ENCODE results near the gene MLXIP.
A peak's percentile ranks its signal among the peaks of the same experiment; 100 is the strongest.
"Not testable (repeated sequence)": the region's sequence is repeated elsewhere in the genome, so short reads cannot be mapped to it uniquely, and the experiment has no call there.

MLXIP gene

DNA sequence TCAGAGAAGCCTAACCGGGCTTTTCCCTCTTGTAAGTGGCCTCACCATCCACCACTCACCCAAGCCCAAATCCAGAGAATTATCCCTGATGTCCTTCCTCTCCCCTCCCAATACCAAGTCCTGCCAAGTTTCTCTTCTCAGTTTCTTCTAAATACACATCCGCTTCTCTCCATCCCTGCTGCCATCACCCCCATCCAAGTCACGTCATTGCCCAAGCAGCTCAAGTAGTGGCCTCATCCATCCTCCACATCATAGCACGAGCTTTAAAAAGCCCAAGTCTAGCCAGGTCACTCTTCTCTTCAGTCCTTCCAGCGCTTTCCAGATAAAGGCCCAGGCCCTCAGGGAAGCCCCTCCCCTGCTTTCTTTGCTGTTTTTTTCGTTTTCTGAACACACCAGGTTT lies 70.1 kb downstream of the MLXIP start:
- no peak for DNase-seq (ENCODE audit: low spot score)

DNA sequence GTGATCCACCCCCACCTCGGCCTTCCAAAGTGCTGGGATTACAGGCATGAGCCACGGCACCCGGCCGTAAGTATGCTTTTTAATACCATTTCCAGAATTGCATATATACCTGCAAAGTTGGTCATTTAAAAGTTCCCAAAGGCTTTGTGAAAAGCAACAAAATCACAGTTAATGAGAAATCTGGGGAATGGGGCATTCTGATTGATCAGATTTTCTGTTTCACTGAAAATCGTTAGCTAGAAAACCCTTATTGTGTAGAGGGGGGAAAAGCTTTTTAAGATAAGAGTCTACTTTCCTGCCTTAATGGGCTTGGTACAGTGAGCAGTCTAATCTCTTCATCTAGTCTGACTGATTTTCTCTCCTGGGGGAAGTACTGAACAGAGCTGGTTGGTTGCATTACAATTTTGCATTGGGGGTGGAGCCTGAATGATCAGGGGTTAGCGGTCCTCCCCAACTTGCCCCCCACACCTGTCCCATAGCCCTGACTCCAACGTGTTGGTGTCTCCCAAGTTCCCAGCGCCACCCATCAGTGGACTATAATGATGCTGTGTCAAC lies 71.6 kb downstream of the MLXIP start:
- DNase-seq (ENCODE audit: low spot score) = no peak

DNA sequence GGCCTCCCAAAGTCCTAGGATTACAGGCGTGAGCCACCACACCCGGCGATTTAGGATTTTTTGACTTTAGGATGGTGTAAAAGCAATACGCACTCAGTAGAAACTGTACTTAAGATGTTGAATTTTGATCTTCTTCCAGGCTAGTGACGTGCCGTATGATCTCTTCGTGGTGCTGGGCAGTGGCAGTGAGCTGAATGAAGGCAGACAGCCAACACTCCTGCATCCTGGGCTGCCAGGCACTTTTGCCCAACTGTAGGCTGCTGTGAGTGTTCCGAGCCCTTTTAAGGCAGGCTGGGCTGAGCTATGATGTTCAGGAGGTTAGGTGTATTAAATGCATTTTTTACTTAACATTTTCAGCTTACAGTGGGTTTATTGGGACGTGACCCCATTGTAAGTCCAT lies 74.2 kb downstream of the MLXIP start:
- DNase-seq (ENCODE audit: low spot score) = no peak

DNA sequence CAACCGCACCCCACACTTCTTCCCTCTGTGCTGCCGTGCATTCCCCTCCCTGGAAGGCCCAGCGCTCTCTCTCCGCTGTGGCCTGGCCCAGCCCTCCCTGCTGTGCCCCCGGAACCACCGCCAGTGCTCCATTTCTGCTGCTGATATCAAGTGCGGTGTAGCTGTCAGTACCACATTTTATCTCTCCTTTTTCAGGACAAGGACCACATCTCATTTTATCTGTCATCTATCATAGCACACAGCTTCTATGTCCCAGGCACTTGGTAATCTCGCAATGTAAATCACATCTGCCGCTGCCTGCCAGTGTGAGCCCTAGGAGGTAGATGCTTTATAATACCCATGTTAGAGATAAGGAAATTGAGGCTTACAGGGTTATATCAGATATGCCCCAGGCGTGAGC lies 77.1 kb downstream of the MLXIP start:
- no peak for DNase-seq (ENCODE audit: low spot score)

DNA sequence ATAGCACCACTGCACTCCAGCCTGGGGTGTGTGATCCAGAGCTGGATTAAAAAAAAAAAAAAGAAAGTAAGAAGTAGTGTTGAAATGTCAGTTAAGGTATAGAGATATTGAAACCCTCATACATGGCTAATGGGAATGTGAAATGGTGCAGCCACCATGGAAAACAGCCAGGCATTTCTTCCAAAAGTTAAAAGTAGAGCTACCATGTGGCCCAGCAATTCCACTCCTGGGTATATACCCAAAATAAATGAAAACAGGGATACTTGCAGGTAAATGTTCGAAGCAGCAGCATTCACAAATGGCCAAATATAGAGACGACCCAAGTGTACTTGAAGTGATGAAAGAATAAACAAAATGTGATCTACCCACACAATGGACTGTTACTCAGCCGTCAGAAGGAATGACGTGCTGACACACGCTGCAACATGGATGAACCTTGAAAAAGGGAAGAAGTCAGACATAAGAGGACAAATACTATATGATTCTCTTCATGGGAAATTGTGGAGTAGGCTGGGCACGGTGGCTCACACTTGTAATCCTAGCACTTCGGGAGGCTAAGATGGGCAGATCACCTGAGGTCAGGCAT lies 80.2 kb downstream of the MLXIP start:
- no peak for DNase-seq (ENCODE audit: low spot score)

DNA sequence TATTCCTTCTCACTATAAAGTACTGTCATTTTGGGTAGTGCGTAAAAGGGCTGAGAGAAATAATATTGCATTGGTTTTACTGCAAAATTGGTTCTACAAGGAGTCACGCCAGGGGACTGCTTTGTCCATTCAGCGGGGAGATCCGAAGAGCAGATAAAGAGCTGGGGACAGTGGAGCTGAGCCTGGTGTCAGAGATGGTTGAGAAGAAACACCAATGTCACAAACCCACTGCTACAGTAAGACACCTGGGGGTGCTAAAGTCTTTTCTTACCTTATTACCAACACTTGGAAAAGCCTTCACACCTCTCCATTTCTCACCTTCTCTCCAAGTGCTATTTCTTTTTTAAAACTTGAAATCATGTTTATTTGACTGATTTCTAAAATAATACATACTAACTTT lies 81.3 kb downstream of the MLXIP start:
- peak; percentile 11 for DNase-seq (ENCODE audit: low spot score)

DNA sequence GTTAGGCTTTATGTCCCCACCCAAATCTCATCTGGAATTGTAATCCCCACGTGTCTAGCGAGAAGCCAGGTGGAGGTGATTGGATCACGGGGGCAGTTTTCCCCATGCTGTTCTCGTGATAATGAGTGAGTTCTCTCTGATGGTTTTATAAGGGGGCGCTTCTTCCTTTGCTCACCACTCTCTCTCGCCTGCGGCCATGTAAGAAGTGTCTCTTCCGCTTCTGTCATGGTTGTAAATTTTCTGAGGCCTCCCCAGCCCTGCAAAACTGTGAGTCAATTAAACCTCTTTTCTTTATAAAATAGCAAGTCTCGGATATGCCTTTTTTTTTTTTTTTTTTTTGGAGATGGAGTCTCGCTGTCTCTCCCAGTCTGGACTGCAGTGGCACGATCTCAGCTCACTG lies 82.2 kb downstream of the MLXIP start:
- no peak for DNase-seq (ENCODE audit: low spot score)

DNA sequence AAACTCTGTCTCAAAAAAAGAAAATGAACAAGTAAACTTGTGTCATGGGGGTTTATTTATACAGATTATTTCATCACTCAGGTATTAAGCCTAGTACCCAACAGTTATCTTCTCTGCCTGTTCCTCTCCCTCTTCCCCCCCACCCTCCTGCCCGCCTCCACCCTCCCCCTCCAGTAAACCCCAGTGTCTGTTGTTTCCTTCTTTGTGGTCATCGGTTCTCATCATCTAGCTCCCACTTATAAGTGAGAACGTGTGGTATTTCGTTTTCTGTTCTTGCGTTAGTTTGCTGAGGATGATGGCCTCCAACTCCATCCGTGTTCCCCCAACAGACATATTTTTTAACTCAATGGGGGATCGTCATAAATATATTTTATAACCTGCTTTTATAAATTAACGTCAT lies 83.1 kb downstream of the MLXIP start:
- DNase-seq (ENCODE audit: low spot score) = no peak

DNA sequence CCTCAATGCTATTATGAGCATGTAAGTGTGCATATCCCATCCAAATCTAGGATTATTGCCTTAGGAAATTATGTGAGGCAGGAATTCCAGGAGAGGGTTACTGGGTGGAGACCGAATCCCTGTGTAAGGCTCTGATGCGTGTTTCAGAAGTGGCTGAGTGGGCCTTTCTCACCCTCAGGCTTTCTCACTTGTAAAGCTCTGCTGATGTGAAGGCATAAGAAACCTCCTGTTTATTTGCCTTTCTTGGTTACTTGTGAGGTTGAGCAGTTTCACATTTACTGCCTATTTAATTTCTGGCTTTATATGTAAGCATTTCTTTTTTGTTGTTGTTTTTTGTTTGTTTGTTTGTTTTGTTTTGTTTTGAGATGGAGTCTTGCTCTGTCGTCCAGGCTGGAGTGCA lies 84.4 kb downstream of the MLXIP start:
- no peak for DNase-seq (ENCODE audit: low spot score)

DNA sequence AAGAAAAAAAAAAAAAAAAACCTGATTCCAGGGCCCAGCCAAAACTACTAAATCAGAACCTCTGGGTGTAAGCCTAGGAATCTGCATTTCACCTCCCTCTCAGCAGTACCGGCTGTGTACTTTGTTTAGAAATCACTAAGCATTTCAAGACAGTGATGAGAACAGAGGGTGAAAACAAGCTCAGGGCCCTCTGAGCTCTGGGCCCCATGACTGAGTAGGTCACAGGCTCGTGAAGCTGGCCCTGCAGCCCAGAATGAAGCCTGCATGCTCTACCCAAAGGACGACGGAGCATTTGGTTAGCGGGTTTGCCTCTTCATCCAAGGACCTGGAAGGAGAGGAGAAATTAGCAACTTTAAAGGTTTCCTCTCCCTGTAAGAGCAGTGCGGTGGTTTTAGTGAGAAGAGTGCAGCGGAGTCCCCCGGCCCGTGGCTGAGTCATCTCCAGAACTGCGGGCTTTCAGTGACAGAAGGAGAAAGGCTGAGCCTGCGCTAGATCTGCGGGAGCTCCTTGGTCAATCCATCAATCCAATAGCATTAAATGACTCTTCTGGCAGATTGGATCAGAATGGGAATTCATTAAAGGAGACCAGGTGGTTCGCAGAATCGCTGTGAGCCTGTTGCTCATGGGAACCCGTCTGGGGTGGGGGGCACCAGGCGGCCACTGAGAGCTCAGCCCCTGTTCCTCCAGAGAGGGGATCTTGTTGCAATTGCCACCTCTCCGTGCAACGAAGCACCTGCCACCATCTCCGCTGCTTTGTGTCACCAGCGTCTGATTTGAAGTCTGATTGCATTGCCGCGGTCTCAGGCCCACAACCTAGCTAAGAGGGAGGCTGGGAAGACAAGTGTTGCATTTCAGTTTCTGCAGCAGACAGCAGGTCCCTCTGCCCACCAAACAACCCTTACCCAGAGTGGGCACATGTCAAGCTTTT lies 88.1 kb downstream of the MLXIP start:
- no peak for DNase-seq (ENCODE audit: low spot score)

DNA sequence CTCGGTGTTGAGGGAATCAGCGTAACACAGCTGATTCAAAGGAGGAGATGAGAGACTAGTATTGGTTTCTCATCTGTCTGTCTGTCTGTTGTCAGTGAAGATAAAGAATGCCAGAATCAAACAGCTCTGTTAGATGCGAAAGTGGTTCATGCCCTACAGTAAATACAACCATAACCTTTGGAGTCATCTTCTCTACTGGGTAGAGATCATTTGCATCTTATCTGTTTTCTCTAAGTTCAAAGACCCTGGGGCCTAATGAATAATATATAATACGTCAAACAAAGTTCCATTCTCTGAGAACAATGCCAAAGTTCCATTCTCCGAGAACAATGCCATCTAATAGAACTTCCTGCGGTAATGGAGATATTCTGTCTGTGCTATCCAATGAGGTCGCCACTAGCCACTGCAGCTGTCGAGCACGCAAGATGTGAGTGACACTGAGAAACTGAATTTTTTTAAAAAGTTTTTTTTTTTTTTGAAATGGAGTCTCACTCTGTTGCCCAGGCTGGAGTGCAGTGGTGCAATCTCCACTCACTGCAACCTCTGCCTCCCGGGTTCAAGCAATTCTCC lies 88.9 kb downstream of the MLXIP start:
- DNase-seq (ENCODE audit: low spot score) = no peak

DNA sequence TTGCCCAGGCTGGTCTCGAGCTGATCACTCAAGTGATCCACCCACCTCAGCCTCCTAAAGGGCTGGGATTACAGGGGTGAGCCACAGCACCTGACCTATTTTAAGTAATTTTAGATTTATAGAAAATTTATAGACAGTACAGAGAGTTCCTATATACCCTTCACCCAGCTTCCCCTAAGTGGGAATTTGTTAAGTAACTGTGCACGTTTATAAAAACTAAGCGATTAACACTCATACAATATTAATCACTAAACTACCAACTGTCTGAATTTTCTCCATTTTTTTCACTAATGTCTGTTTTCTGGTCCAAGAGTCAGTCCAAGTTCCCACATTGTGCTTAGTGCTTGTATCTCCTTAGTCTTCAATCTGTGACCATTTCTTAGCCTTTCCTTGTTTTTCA lies 89.9 kb downstream of the MLXIP start:
- DNase-seq (ENCODE audit: low spot score) = no peak

DNA sequence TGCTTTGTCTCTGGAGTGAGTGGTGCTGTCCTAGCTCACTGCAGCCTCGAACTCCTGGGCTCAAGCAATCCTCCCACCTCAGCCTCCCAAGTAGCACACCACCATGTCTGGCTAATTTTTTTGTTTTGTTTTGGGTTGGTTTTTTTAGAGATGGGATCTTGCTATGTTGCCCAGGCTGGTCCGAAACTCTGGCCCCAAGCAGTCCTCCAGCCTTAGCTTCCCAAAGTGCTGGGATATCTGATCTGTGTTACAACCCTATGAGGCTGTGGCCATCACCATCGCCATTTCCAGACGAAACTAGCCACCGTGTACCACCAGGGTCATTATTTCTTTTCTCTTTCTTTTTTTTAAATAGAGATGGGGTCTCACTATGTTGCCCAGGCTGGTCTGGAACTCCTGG lies 92.8 kb downstream of the MLXIP start:
- no peak for DNase-seq (ENCODE audit: low spot score)

DNA sequence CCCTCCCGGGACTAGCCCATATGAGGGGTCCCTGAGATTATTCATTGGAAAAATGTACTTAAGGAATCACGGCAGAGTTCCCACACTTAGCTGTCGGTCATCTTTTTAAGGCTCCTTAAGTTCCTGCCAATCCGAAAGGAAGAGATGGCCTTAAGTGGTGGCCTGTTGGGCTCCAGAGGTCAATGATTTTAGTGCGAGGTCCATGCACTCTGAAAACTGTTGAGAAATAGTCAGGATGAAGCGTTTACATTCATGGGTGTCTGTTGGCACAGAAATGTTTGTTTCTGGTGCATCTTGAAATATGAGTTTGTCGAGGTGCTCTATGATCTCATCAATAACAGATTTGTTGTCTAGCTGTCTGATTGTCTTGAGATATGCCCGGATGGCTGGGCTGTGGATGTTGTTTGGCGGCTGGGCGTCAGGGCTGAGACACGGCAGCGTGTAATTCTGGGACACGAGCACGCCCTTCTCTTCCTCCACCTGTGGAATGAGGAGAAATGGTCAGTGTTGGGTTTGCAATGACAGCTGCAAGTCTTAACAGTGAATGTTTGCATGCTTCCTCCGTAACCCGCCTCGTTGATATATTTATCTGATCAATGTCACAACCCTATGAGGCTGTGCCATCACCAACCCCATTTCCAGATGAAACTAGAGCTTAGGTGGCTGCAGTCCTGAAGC lies 93.8 kb downstream of the MLXIP start:
- no peak for DNase-seq (ENCODE audit: low spot score)

DNA sequence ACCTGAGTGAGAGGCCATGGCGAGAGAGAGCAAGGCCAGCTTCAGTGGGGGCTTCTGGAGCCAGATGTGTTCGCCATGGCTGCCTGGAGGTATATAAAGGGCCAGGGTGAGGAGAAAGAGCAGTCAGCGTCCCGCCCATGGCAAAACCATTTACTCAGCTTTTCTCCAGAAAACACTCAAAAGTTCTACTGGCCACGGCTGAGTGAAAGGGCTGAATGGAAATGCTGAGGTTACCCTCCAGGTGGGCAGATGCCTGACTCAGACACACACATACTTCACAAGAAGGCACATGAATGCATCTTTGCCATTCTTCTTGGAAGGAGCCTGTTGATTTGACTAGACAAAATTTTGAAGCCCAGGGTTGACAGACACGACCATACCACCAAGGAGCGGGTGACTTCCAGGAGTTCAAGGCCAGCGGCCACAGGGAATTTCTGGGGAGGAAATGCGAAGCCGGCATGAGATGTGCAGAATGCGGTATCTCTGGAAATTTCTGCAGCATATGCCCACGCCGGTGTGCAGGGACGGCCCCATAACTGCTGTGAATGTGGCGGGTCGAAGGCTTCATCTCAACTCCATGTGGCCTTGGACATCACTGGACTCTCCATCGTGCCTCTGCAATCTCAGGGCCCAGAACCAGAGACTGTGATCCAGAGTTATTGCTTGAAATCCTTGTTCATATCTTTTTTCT lies 95.7 kb downstream of the MLXIP start, which contains the start of gene IL31:
TSS of gene IL31 (minus strand) at position 67 of the 691 bp plus-strand sequence. CDS start at position 18, 49 bp downstream.
- DNase-seq (ENCODE audit: low spot score) = no peak

DNA sequence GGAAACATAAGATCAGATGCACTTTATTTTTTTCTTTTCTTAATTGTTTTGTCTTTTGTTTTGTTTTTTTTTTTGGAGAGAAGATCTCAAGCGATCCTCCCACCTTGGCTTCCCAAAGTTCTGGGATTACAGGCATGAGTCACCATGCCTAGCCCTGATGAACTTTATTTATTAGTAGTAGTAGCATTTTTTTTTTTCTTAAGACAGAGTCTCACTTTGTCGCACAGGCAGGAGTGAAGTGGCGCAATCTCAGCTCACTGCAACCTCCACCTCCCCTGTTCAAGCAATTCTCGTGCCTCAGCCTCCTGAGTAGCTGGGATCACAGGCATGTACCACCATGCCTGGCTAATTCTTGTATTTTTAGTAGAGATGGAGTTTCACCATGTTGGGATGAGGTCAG lies 97.9 kb downstream of the MLXIP start:
- DNase-seq (ENCODE audit: low spot score) = not testable (repeated sequence)

DNA sequence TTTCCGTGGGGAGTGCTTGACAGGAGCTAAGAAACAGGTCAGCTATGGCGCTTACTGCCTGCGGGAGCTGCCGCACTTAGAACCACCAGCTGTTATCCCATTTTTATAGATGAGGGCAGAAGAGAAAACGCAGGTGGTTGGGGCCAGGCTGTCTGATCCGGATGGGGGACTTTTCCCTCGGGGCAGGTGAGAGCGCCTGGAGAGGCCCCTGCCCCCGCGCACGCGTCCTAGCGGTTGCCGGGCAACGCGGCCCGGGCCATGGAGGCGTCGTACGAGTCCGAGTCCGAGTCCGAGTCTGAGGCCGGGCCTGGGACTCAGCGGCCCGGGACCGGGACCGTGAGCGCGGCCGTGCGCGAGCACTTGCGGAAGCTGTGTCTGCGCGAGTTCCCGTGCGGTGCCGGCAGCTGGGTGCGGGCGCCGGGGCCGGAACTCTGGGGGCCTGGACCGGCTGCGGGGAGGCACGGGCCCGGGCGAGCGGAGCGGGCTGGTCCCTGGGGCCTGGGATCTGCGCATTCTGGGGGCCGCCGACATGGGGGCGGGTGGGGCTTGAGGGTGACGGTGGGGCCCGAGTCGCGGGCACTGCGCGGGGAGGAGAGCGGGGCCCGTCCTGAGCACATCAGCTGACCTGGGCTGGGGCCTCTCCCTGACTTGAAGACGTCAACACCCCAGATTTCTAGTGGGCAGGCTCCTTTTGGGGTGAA lies 104.5 kb downstream of the MLXIP start, which contains the start of gene LRRC43:
TSS of gene LRRC43 (plus strand) at position 237 of the 701 bp plus-strand sequence. CDS start at position 259, 22 bp downstream.
- peak; percentile 19 for DNase-seq (ENCODE audit: low spot score)

DNA sequence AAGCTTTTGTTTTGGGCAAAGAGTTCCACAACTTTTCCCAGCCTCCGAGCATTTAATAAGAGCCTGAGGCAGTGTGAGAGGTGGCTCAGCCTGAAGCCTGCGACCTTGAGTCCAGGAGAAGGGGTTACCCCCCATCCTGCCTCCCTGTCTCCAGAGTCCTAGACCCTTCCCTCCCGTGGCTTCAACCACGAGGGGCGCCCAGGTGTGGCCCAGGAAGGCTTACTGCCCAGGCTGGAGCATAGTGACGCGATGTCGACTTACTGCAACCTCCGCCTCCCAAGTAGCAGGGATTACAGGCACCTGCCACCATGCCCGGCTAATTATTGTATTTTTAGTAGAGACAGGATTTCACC lies 105.0 kb downstream of the MLXIP start:
- DNase-seq (ENCODE audit: low spot score) = no peak

DNA sequence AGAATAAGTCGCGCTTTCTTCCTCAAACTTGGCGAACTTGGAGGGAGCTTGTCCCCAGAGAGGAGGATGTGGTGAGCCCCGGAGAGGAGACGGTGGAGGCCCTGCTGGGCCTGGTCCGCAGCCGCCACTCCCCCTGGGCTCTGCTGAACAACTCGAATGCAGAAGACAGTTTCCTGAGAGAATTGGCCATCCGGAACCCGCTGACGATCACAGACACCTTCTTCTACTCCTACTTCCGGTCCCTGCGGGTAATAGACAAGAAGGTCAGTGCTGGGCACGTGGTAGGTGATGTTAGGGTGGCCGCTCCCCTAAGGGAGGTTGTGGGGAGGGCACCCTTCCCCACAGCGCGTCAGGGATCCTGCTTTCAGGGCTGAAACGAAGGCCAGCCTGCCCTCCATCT lies 106.0 kb downstream of the MLXIP start:
- no peak for DNase-seq (ENCODE audit: low spot score)

DNA sequence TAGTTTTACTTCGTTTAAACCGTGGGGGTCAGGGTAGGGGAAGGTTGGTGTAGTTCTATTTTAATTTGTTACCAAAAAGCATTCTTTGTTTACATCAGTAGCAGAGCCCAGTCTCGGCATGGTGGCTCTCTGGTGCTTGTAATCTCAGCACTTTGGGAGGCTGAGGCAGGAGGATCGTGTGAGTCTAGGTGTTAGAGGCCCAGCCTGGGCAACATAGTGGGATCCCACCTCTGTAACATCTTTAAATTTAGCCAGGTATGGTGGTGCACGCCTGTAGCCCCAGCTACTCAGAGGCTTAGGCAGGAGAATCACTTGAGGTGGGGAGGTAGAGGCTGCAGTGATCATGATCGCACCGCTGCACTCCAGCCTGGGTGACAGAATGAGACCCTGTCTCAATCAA lies 106.5 kb downstream of the MLXIP start:
- no peak for DNase-seq (ENCODE audit: low spot score)

DNA sequence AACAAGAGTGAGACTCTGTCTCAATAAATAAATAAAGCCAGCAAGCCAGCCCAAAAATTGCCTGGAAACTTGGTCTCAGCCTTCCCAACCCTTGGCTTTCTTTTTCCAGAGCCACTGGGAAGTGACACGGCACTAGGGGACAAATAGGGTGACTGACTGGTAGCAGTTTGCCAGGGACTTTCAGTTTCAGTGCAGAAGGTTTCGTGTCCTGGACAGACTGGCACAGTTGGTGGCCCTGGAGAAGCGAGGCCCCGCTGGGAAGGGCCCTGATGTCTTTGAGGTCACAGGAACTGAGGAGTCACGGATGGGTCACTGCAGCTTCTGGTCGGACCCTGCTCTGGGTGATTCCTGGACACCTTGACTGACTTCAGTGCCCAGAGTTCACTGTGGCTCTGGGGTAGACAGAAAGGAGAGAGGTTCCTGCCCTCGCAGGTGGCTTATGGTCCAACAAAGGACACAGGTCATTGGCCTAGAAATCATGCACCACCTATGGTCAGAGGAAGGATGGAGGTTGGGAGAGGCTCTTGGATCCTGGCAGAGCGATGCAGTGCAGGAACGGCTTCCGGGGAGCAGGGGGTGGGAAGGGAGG lies 107.0 kb downstream of the MLXIP start:
- no peak for DNase-seq (ENCODE audit: low spot score)

Data from cerebellar cortex (tissue), 1 donor.